HG03280 (cell line): Measurements from ENCODE around the gene LMNA.
A peak's percentile ranks its signal among the peaks of the same experiment; 100 is the strongest.
"Not testable (repeated sequence)": the region's sequence is repeated elsewhere in the genome, so short reads cannot be mapped to it uniquely, and the experiment has no call there.

ENCODE experiments used
- ATAC-seq: cut with Tn5 transposase; IDR thresholded peaks from one replicate; pipeline ENCODE4 v1.9.1; 2021; ENCODE audit warnings: mild to moderate bottlenecking, moderate library complexity; ENCODE audit not compliant: unreplicated experiment

Gene LMNA

GRCh38 chr1:156114101-156114918 lies at the start of gene LMNA:
LMNA (plus strand) TSS chr1:156114711; CDS start chr1:156114919, 208 bp downstream.
- peak; percentile 75 for ATAC-seq

- no peak for ATAC-seq
Observed at GRCh38 chr1:156065212-156065611, 49.3 kb upstream of the LMNA start.

- no peak for ATAC-seq
Observed at GRCh38 chr1:156065871-156066270, 48.6 kb upstream of the LMNA start.

GRCh38 chr1:156067262-156067661 lies 47.2 kb upstream of the LMNA start:
- ATAC-seq: no peak

GRCh38 chr1:156069490-156070455 lies 44.7 kb upstream of the LMNA start:
- no peak for ATAC-seq

GRCh38 chr1:156070548-156070947 lies 44.0 kb upstream of the LMNA start:
- no peak for ATAC-seq

GRCh38 chr1:156071332-156071816 lies 43.1 kb upstream of the LMNA start:
- not testable (repeated sequence) for ATAC-seq

GRCh38 chr1:156072251-156072650 lies 42.3 kb upstream of the LMNA start:
- no peak for ATAC-seq

GRCh38 chr1:156073110-156073687 lies 41.3 kb upstream of the LMNA start:
- no peak for ATAC-seq

- no peak for ATAC-seq
Observed at GRCh38 chr1:156073740-156074139, 40.8 kb upstream of the LMNA start.

- ATAC-seq: no peak
Observed at GRCh38 chr1:156074661-156075060, 39.9 kb upstream of the LMNA start.

GRCh38 chr1:156075162-156075561 lies 39.3 kb upstream of the LMNA start:
- no peak for ATAC-seq

- ATAC-seq: no peak
Observed at GRCh38 chr1:156075775-156076204, 38.7 kb upstream of the LMNA start.

GRCh38 chr1:156076609-156077429 lies 37.7 kb upstream of the LMNA start:
- ATAC-seq: peak; percentile 70

GRCh38 chr1:156077430-156077760 lies 37.1 kb upstream of the LMNA start:
- no peak for ATAC-seq

GRCh38 chr1:156078728-156079127 lies 35.8 kb upstream of the LMNA start:
- ATAC-seq: no peak

GRCh38 chr1:156079762-156080161 lies 34.7 kb upstream of the LMNA start:
- ATAC-seq: no peak

GRCh38 chr1:156080241-156080862 lies 34.2 kb upstream of the LMNA start:
- ATAC-seq: no peak

GRCh38 chr1:156080863-156081179 lies 33.7 kb upstream of the LMNA start:
- no peak for ATAC-seq
